ENCODE data around the gene RTF2. TPM values are rescaled to one million over a fixed set of nuclear protein-coding genes. Genes with fewer than 3 reads are reported as not detected.
A peak's percentile ranks its signal among the peaks of the same experiment; 100 is the strongest.

The RTF2 gene
- total and polyA plus RNA-seq, 2 experiments from 2014 or later = 59.2 to 95.3 TPM

GRCh38 chr20:56565511-56565910, 97.1 kb downstream of the RTF2 start:
- H3K4me3 ChIP-seq = no peak overlapping the region
- no peaks in the 10 kb centered on the region for H3K36me3 ChIP-seq (replicated peaks; ENCODE audit: insufficient read depth, low read depth)
- no peaks in the 10 kb centered on the region for H3K27me3 ChIP-seq
- H2AFZ ChIP-seq = no peak overlapping the region
- no peaks in the 10 kb centered on the region for H3K4me1 ChIP-seq (ENCODE audit: insufficient read depth)
- no peaks in the 10 kb centered on the region for H3K9me3 ChIP-seq (ENCODE audit: low read depth)
- WGBS (ENCODE audit: low lambda C conversion rate, missing lambda C conversion rate) = 92% methylated on average over 4 of the region's 4 CpGs
- no peaks in the 10 kb centered on the region for H4K20me1 ChIP-seq (ENCODE audit: insufficient read depth, poor library complexity, severe bottlenecking)
- DNase-seq (ENCODE audit: low spot score) = no peak
- H3K4me2 ChIP-seq = no peak overlapping the region
- no peaks in the 10 kb centered on the region for H3K9me2 ChIP-seq (replicated peaks; ENCODE audit: insufficient read depth)
- no peak overlapping the region for H3K27ac ChIP-seq
- TF ChIP-seq EZH2 (IDR thresholded peaks at IDR 0.05; ENCODE audit: borderline replicate concordance) (no peak), CTCF (IDR thresholded peaks at IDR 0.05; ENCODE audit: poor library complexity) (no peak), EZH2phosphoT487 (IDR thresholded peaks at IDR 0.05; ENCODE audit: low read depth, severe bottlenecking, unreplicated experiment) (no peak)
- no peaks in the 10 kb centered on the region for H3K79me2 ChIP-seq

- Histone ChIP-seq H3K27ac (peak overlapping the region; percentile 49), H3K9me2 (replicated peaks; ENCODE audit: insufficient read depth) (no peaks in the 10 kb centered on the region), H3K4me1 (ENCODE audit: insufficient read depth) (no peaks in the 10 kb centered on the region), H3K36me3 (replicated peaks; ENCODE audit: insufficient read depth, low read depth) (no peaks in the 10 kb centered on the region), H3K4me3 (no peak overlapping the region), H3K27me3 (no peaks in the 10 kb centered on the region), H4K20me1 (ENCODE audit: insufficient read depth, poor library complexity, severe bottlenecking) (no peaks in the 10 kb centered on the region), H3K4me2 (peak overlapping the region; percentile 21), H2AFZ (no peak overlapping the region), H3K9me3 (ENCODE audit: low read depth) (no peaks in the 10 kb centered on the region), H3K79me2 (no peaks in the 10 kb centered on the region)
- peak; percentile 49 for DNase-seq (ENCODE audit: low spot score)
- no peak for TF ChIP-seq EZH2 (IDR thresholded peaks at IDR 0.05; ENCODE audit: borderline replicate concordance)
- no peak for TF ChIP-seq EZH2phosphoT487 (IDR thresholded peaks at IDR 0.05; ENCODE audit: low read depth, severe bottlenecking, unreplicated experiment)
- 33% methylated on average over 3 of the region's 3 CpGs for WGBS (ENCODE audit: low lambda C conversion rate, missing lambda C conversion rate)
These were observed 98.2 kb downstream of the RTF2 start for GRCh38 chr20:56566621-56567020.

Small RNAs within 50 kb of the gene (small RNA-seq; reads per million reads assigned to genes)
- gene RPL39P = not detected

Other genes starting within 250 kb of the RTF2 start
- 0.44 TPM in 1 of 2 replicates, not detected in the other for gene MC3R, start 219.9 kb upstream of the RTF2 start, total RNA-seq
- gene MC3R, start 219.9 kb upstream of the RTF2 start, polyA plus RNA-seq = 0.75 and 1.9 TPM in 2 replicates
- 57.0 and 58.9 TPM in 2 replicates for gene FAM210B, start 109.7 kb upstream of the RTF2 start, total RNA-seq
- gene FAM210B, start 109.7 kb upstream of the RTF2 start, polyA plus RNA-seq = 55.3 and 62.7 TPM in 2 replicates
- gene AURKA, start 76.4 kb upstream of the RTF2 start, total RNA-seq = 15.7 and 16.9 TPM in 2 replicates
- 13.4 and 16.4 TPM in 2 replicates for gene AURKA, start 76.4 kb upstream of the RTF2 start, polyA plus RNA-seq
- gene CSTF1, start 76.0 kb upstream of the RTF2 start, total RNA-seq = 34.8 and 38.6 TPM in 2 replicates
- 15.4 and 21.5 TPM in 2 replicates for gene CSTF1, start 76.0 kb upstream of the RTF2 start, polyA plus RNA-seq
- gene CASS4, start 56.4 kb upstream of the RTF2 start, total RNA-seq = 0.13 TPM in 1 of 2 replicates, not detected in the other
- gene CASS4, start 56.4 kb upstream of the RTF2 start, polyA plus RNA-seq = 0.50 TPM in 1 of 2 replicates, not detected in the other
- gene FAM209A, start 56.1 kb downstream of the RTF2 start, total RNA-seq = 0.40 TPM in 1 of 2 replicates, not detected in the other
- gene FAM209A, start 56.1 kb downstream of the RTF2 start, polyA plus RNA-seq = 0.89 TPM in 1 of 2 replicates, not detected in the other
- gene FAM209B, start 64.6 kb downstream of the RTF2 start, total RNA-seq = not detected in 2 replicates
- gene FAM209B, start 64.6 kb downstream of the RTF2 start, polyA plus RNA-seq = 0.26 TPM in 1 of 2 replicates, not detected in the other
- gene TFAP2C, start 160.7 kb downstream of the RTF2 start, total RNA-seq = 0.88 and 1.7 TPM in 2 replicates
- 3.2 and 3.7 TPM in 2 replicates for gene TFAP2C, start 160.7 kb downstream of the RTF2 start, polyA plus RNA-seq

Data from hepatocyte (in vitro differentiated cells).